OCI-LY7 (cell line): ENCODE data around the gene CTDSP1. TPM values are rescaled to one million over a fixed set of nuclear protein-coding genes. Genes with fewer than 3 reads are reported as not detected.

Experiments
- BruUV-seq: library from RNA; stranded (reverse); fragments of 400-500 nt; replicated peaks from 2 replicates; lab custom pipeline; 2021; lab: Mats Ljungman, UMichigan
- CTCF ChIA-PET: fragments of 300-600 bp; sonication (Branson Sonifier 250); formaldehyde crosslinking; loops from one replicate; lab custom pipeline; 2022; ENCODE audit warnings: antibody characterized with exemption; ENCODE audit not compliant: unreplicated experiment; lab: Charles Lee
- POLR2A ChIA-PET: fragments of 300-600 bp; sonication (Branson Sonifier 250); formaldehyde crosslinking; loops from one replicate; lab custom pipeline; 2022; ENCODE audit warnings: antibody characterized with exemption; lab: Charles Lee
- DNase-seq: peaks from one replicate; pipeline ENCODE4 v3.0.0-alpha.2; 2015; ENCODE audit warnings: low spot score
- H2AFZ ChIP-seq: fragments of 200-600 bp; sonication (generic), shearing (Covaris generic); 2 replicates; pipeline ENCODE4 v1.6.1; 2014; ENCODE audit warnings: mild to moderate bottlenecking, antibody characterized with exemption, low read length, moderate library complexity
- H3K27ac ChIP-seq: fragments of 200-600 bp; sonication (generic); 2 replicates; pipeline ENCODE4 v1.5.1; 2014; ENCODE audit warnings: mixed run types, low read depth, mild to moderate bottlenecking, moderate library complexity, low read length, inconsistent platforms; ENCODE audit not compliant: poor library complexity, severe bottlenecking
- H3K36me3 ChIP-seq: fragments of 200-600 bp; sonication (generic); 2 replicates; pipeline ENCODE4 v1.6.1; 2014; ENCODE audit warnings: mild to moderate bottlenecking, antibody characterized with exemption, low read length, moderate library complexity, mixed read lengths; ENCODE audit not compliant: insufficient read depth
- H3K4me1 ChIP-seq: fragments of 200-600 bp; sonication (generic); 2 replicates; pipeline ENCODE4 v1.5.1; 2014; ENCODE audit warnings: mild to moderate bottlenecking, low read length; ENCODE audit not compliant: insufficient read depth, poor library complexity, severe bottlenecking
- H3K4me2 ChIP-seq: fragments of 200-600 bp; sonication (generic); 2 replicates; pipeline ENCODE4 v1.6.1; 2014; ENCODE audit warnings: mild to moderate bottlenecking, low read length
- H3K4me3 ChIP-seq: fragments of 200-600 bp; sonication (generic); 2 replicates; pipeline ENCODE4 v1.5.1; 2014; ENCODE audit warnings: mild to moderate bottlenecking, low read depth, low read length; ENCODE audit not compliant: poor library complexity, severe bottlenecking
- H3K79me2 ChIP-seq: fragments of 200-600 bp; sonication (generic); 2 replicates; pipeline ENCODE4 v1.6.1; 2016; ENCODE audit warnings: low read depth, mild to moderate bottlenecking, low read length, moderate library complexity, mixed read lengths; ENCODE audit not compliant: insufficient read depth
- H3K9me2 ChIP-seq: fragments of 200-600 bp; sonication (generic); 2 replicates; pipeline ENCODE4 v1.6.1; 2016; ENCODE audit warnings: mild to moderate bottlenecking, low read length, mixed read lengths; ENCODE audit not compliant: insufficient read depth
- H3K9me3 ChIP-seq: fragments of 200-600 bp; sonication (generic); 2 replicates; pipeline ENCODE4 v1.6.1; 2014; ENCODE audit warnings: mild to moderate bottlenecking, mixed run types, low read length, mixed read lengths
- H4K20me1 ChIP-seq: fragments of 200-600 bp; sonication (generic); 2 replicates; pipeline ENCODE4 v1.6.1; 2014; ENCODE audit warnings: mild to moderate bottlenecking, antibody characterized with exemption, low read length, moderate library complexity, mixed read lengths; ENCODE audit not compliant: insufficient read depth
- CTCF ChIP-seq: fragments of 200-600 bp; sonication (generic); conservative IDR thresholded peaks from 2 replicates; pipeline ENCODE4 v1.5.1; 2014; ENCODE audit warnings: mild to moderate bottlenecking, antibody characterized with exemption, low read length, moderate library complexity, mixed read lengths
- EZH2phosphoT487 ChIP-seq: fragments of 200-600 bp; sonication (generic); IDR thresholded peaks from 2 replicates; pipeline ENCODE4 v1.6.1; 2018; ENCODE audit warnings: low read depth, borderline replicate concordance, mild to moderate bottlenecking, mixed run types, antibody characterized with exemption, low read length, moderate library complexity, mixed read lengths
- intact Hi-C: fragments of 100-400 bp; cut with micrococcal nuclease; formaldehyde crosslinking; loops from one replicate; pipeline ENCODE4 v1.10.0; 2022; ENCODE audit not compliant: unreplicated experiment
- total RNA-seq, 2 experiments: library from RNA; depleted of rRNA in 1 of 2; stranded (reverse); fragments of >200 nt in 1 of 2; shearing (Covaris generic) in 1 of 2; gene quantifications; 2 replicates each; pipeline ENCODE4 v1.2.3, GENCODE V29; 2014 to 2022

Gene CTDSP1
- total RNA-seq, 2 experiments from 2014 or later = 95.3 to 152 TPM

GRCh38 chr2:218398437-218399390, 954 bp upstream of the CTDSP1 start:
- Histone ChIP-seq H3K4me3 (peak overlapping the region; percentile 88), H3K9me3 (no peaks in the 10 kb centered on the region), H3K4me1 (peaks cover 62% of the 10 kb centered on the region), H3K27ac (peak overlapping the region; percentile 87), H2AFZ (peak overlapping the region; percentile 3; the same call in 1 of the 2 replicates), H3K36me3 (peaks cover 25% of the 10 kb centered on the region), H3K79me2 (peaks cover 19% of the 10 kb centered on the region), H4K20me1 (no peaks in the 10 kb centered on the region), H3K4me2 (peak overlapping the region; percentile 79), H3K9me2 (no peaks in the 10 kb centered on the region)
- TF ChIP-seq CTCF (no peak), EZH2phosphoT487 (no peak)
- POLR2A ChIA-PET = no interaction called here
- intact Hi-C loops = loop anchor here (1.0 to 5.0 kb wide), 4 partner anchors 41 to 494 kb away; partner anchors contain the start of gene CATIP
- TSS peak; percentile 80 for BruUV-seq
- DNase-seq = peak; percentile 86
- CTCF ChIA-PET = no interaction called here

- Histone ChIP-seq H3K79me2 (peaks cover 19% of the 10 kb centered on the region), H3K4me1 (peaks cover 62% of the 10 kb centered on the region), H2AFZ (no peak overlapping the region), H3K9me2 (no peaks in the 10 kb centered on the region), H3K4me3 (peak overlapping the region; percentile 88), H4K20me1 (no peaks in the 10 kb centered on the region), H3K4me2 (peak overlapping the region; percentile 73), H3K36me3 (peaks cover 41% of the 10 kb centered on the region), H3K9me3 (no peaks in the 10 kb centered on the region), H3K27ac (peak overlapping the region; percentile 78)
- no TSS peak for BruUV-seq
- peak; percentile 46 for DNase-seq
- intact Hi-C loops = no loop called here
- CTCF ChIA-PET = interaction anchor here (0.6 to 1.1 kb wide), 4 partner anchors 105 to 498 kb away, joined by 3 to 7 read pairs (median 3); partner anchors contain the start of gene PNKD
- POLR2A ChIA-PET = interaction anchor here (0.6 to 1.8 kb wide), 5 partner anchors 44 to 114 kb away, joined by 3 to 8 read pairs (median 3); no protein-coding TSS in a partner anchor
- TF ChIP-seq CTCF (no peak), EZH2phosphoT487 (no peak)
These were observed 680 bp downstream of the CTDSP1 start for GRCh38 chr2:218400167-218400929.
